PC-3 (cell line): ENCODE measurements around the gene CD4. TPM values are rescaled to one million over a fixed set of nuclear protein-coding genes. Genes with fewer than 3 reads are reported as not detected.
A peak's percentile ranks its signal among the peaks of the same experiment; 100 is the strongest.

ENCODE experiments used
- ATAC-seq: fragments of 200-7000 bp; cut with Tn5 transposase; 2 replicates; pipeline ENCODE4 v1.9.1; 2020; ENCODE audit warnings: mild to moderate bottlenecking, moderate library complexity
- BruUV-seq: library from RNA; stranded (reverse); fragments of 400-500 nt; replicated peaks from 2 replicates; lab custom pipeline; 2021; lab: Mats Ljungman, UMichigan
- CTCF ChIA-PET: fragments of 300-600 bp; sonication (Branson Sonifier 250); formaldehyde crosslinking; loops from one replicate; lab custom pipeline; 2022; ENCODE audit warnings: antibody characterized with exemption; lab: Charles Lee
- POLR2A ChIA-PET: fragments of 300-600 bp; sonication (Branson Sonifier 250); formaldehyde crosslinking; loops from one replicate; lab custom pipeline; 2022; ENCODE audit warnings: antibody characterized with exemption; ENCODE audit not compliant: unreplicated experiment; lab: Charles Lee
- DNase-seq: peaks from one replicate; pipeline ENCODE4 v3.0.0-alpha.2; 2015
- H2AFZ ChIP-seq: fragments of 300-600 bp; sonication (generic); 2 replicates; pipeline ENCODE4 v1.6.0; 2016; ENCODE audit warnings: antibody characterized with exemption, low read length
- H3F3A ChIP-seq: fragments of 300-600 bp; sonication (generic); one replicate; pipeline ENCODE4 v1.6.0; 2017; ENCODE audit warnings: antibody characterized with exemption, low read length, control low read depth, mild to moderate bottlenecking; ENCODE audit not compliant: unreplicated experiment
- H3K27ac ChIP-seq: fragments of 300-600 bp; sonication (generic); 2 replicates; pipeline ENCODE4 v1.5.1; 2016; ENCODE audit warnings: mild to moderate bottlenecking, low read length
- H3K27me3 ChIP-seq: fragments of 300-600 bp; sonication (generic); 2 replicates; pipeline ENCODE4 v1.6.1; 2016; ENCODE audit warnings: low read length, mixed read lengths
- H3K36me3 ChIP-seq: fragments of 300-600 bp; sonication (generic); 2 replicates; pipeline ENCODE4 v1.6.1; 2016; ENCODE audit warnings: low read depth, mixed run types, low read length, mixed read lengths
- H3K4me1 ChIP-seq: fragments of 300-600 bp; sonication (generic); 2 replicates; pipeline ENCODE4 v1.5.1; 2016; ENCODE audit warnings: low read length; ENCODE audit not compliant: insufficient read depth
- H3K4me2 ChIP-seq: fragments of 300-600 bp; sonication (generic); 2 replicates; pipeline ENCODE4 v1.6.0; 2016; ENCODE audit warnings: low read length
- H3K4me3 ChIP-seq: fragments of 300-600 bp; sonication (generic); 2 replicates; pipeline ENCODE4 v1.5.1; 2016; ENCODE audit warnings: mild to moderate bottlenecking, low read length, mixed read lengths
- H3K79me2 ChIP-seq: fragments of 300-600 bp; sonication (generic); 2 replicates; pipeline ENCODE4 v1.6.1; 2017; ENCODE audit warnings: low read length, mixed read lengths
- H3K9ac ChIP-seq: fragments of 300-600 bp; sonication (generic); 2 replicates; pipeline ENCODE4 v1.6.0; 2016; ENCODE audit warnings: mild to moderate bottlenecking, low read length
- H3K9me2 ChIP-seq: fragments of 300-600 bp; sonication (generic); replicated peaks from 2 replicates; pipeline ENCODE4 v1.6.1; 2016; ENCODE audit warnings: mixed run types, low read length, mixed read lengths
- H3K9me3 ChIP-seq: fragments of 300-600 bp; sonication (generic); 2 replicates; pipeline ENCODE4 v1.6.1; 2016; ENCODE audit warnings: low read length, mixed read lengths
- H4K20me1 ChIP-seq: fragments of 300-600 bp; sonication (generic); 2 replicates; pipeline ENCODE4 v1.6.1; 2016; ENCODE audit warnings: low read length, mixed read lengths
- CTCF ChIP-seq: fragments of 300-600 bp; sonication (generic); conservative IDR thresholded peaks from 2 replicates; pipeline ENCODE4 v1.5.1; 2017; ENCODE audit warnings: antibody characterized with exemption, low read depth, mild to moderate bottlenecking, low read length
- EZH2 ChIP-seq: fragments of 300-600 bp; sonication (generic); IDR thresholded peaks from one replicate; pipeline ENCODE4 v1.6.1; 2017; ENCODE audit warnings: antibody characterized with exemption, mild to moderate bottlenecking, low read length; ENCODE audit not compliant: unreplicated experiment
- EZH2phosphoT487 ChIP-seq: fragments of 300-600 bp; sonication (generic); IDR thresholded peaks from 2 replicates; pipeline ENCODE4 v1.6.1; 2018; ENCODE audit warnings: mild to moderate bottlenecking, antibody characterized with exemption, low read length, borderline replicate concordance
- intact Hi-C: fragments of 100-400 bp; cut with micrococcal nuclease; formaldehyde crosslinking; loops from 2 replicates; pipeline ENCODE4 v1.9.0; 2023
- total RNA-seq: library from RNA; depleted of rRNA; stranded (reverse); fragments of >200 nt; gene quantifications from 2 replicates; pipeline ENCODE4 v1.2.3, GENCODE V29; 2014

CD4 gene
- total RNA-seq, 1 experiment from 2014 or later, result not detected

GRCh38 chr12:6769666-6770065, 19.7 kb upstream of the CD4 start:
- H4K20me1 ChIP-seq, result no peaks in the 10 kb centered on the region; the same call in 1 of the 2 replicates
- no peak overlapping the region for H3K27ac ChIP-seq
- H3K79me2 ChIP-seq, result peaks cover 27% of the 10 kb centered on the region
- TF ChIP-seq EZH2phosphoT487 (no peak), EZH2 (no peak), CTCF (no peak)
- CTCF ChIA-PET, result no interaction called here
- H3K27me3 ChIP-seq, result no peaks in the 10 kb centered on the region
- H3K9me3 ChIP-seq, result no peaks in the 10 kb centered on the region
- intact Hi-C loops, result no loop called here
- no peaks in the 10 kb centered on the region for H3F3A ChIP-seq
- H3K9me2 ChIP-seq, result no peaks in the 10 kb centered on the region
- H3K4me2 ChIP-seq, result no peak overlapping the region
- BruUV-seq, result no TSS peak
- POLR2A ChIA-PET, result no interaction called here
- H3K4me3 ChIP-seq, result no peak overlapping the region
- no peak overlapping the region for H2AFZ ChIP-seq
- H3K9ac ChIP-seq, result no peak overlapping the region
- ATAC-seq, result no peak
- no peaks in the 10 kb centered on the region for H3K36me3 ChIP-seq
- no peak for DNase-seq
- H3K4me1 ChIP-seq, result peaks cover 25% of the 10 kb centered on the region

GRCh38 chr12:6770094-6770493, 19.2 kb upstream of the CD4 start:
- no peak overlapping the region for H3K4me3 ChIP-seq
- intact Hi-C loops, result no loop called here
- peaks cover 21% of the 10 kb centered on the region for H3K4me1 ChIP-seq
- no peak overlapping the region for H3K27ac ChIP-seq
- no peaks in the 10 kb centered on the region for H3K9me2 ChIP-seq
- POLR2A ChIA-PET, result no interaction called here
- H3K9ac ChIP-seq, result no peak overlapping the region
- H3K36me3 ChIP-seq, result no peaks in the 10 kb centered on the region
- CTCF ChIA-PET, result no interaction called here
- H2AFZ ChIP-seq, result no peak overlapping the region
- no peaks in the 10 kb centered on the region; the same call in 1 of the 2 replicates for H4K20me1 ChIP-seq
- H3K4me2 ChIP-seq, result no peak overlapping the region
- peaks cover 27% of the 10 kb centered on the region for H3K79me2 ChIP-seq
- TF ChIP-seq CTCF, result no peak
- no peak for TF ChIP-seq EZH2
- no peak for TF ChIP-seq EZH2phosphoT487
- H3F3A ChIP-seq, result no peaks in the 10 kb centered on the region
- H3K27me3 ChIP-seq, result no peaks in the 10 kb centered on the region
- TSS peak; percentile 83 for BruUV-seq
- ATAC-seq (no peak), DNase-seq (no peak)
- no peaks in the 10 kb centered on the region for H3K9me3 ChIP-seq

GRCh38 chr12:6770600-6770999, 18.7 kb upstream of the CD4 start:
- CTCF ChIA-PET, result no interaction called here

More at GRCh38 chr12:6770600-6770999, 18.7 kb upstream of the CD4 start:
- Histone ChIP-seq H3K4me1 (peaks cover 15% of the 10 kb centered on the region), H3K27me3 (no peaks in the 10 kb centered on the region), H4K20me1 (no peaks in the 10 kb centered on the region; the same call in 1 of the 2 replicates), H3K4me2 (no peak overlapping the region), H3K9me2 (no peaks in the 10 kb centered on the region), H3F3A (no peaks in the 10 kb centered on the region), H3K4me3 (no peak overlapping the region), H3K79me2 (peaks cover 27% of the 10 kb centered on the region), H3K9ac (no peak overlapping the region), H3K9me3 (no peaks in the 10 kb centered on the region), H3K27ac (no peak overlapping the region), H3K36me3 (no peaks in the 10 kb centered on the region), H2AFZ (no peak overlapping the region)
- no peak for ATAC-seq
- intact Hi-C loops, result no loop called here
- TF ChIP-seq EZH2phosphoT487, result no peak
- no peak for TF ChIP-seq CTCF
- TF ChIP-seq EZH2, result no peak
- no TSS peak for BruUV-seq
- POLR2A ChIA-PET, result no interaction called here
- DNase-seq, result no peak
